Measurements from ENCODE around the gene BCR.

Gene BCR

DNA sequence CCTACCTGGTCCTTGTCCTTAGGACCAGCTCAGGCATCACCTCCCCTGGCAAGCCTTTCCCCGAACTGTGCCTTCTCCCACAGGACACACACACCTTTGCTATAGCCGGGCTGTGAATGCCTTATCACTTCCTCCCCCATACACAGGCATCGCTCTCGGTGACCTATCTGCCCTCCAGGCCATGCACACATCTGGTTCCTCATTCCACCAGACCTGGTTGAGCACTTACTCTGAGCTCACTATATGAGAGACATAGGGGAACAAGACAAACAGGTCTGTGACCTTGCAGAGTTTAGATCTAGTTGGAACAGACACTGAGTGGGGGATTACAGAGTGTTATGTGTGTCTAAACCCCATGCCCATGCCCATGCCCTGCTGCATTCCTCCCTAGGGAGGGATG lies 3.1 kb upstream of the BCR start:
- DNase-seq: peak in 1 of 2 experiments; percentile 11

DNA sequence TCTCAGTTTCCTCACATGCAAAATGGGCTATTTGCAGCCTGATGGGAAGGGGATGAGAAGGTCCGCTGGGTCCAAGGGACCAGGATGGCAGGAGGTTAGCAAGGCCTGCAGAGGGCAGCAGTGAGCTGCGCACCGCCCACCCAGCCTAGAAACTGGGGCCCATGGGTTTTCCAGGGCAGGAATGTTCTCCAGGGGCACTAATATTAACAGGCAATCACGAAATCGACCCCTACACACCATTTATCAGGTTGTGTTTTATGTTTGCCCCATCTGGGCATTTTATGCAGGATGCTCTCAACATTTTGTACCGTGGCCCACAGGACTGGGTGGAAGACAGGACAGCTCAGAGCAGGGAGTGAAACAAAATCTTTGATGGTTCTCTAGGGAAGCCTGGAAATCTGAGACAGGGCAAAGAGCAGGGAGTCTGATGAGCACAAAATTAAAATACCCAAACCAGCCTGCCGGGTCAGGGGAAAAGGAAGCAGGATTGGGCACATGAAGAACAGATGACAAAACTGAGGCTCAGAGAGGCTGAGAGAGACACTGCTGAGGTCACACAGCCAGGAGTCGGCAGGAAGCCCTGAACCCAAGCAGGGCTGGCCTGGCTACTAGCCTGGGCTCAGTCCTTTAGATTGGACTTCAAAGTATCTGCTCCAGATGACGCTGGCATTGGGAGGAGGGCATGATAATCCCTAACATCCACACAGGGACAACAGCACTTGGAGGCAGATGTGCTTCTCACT lies 1.6 kb upstream of the BCR start:
- DNase-seq: peak; percentile 50 to 66

DNA sequence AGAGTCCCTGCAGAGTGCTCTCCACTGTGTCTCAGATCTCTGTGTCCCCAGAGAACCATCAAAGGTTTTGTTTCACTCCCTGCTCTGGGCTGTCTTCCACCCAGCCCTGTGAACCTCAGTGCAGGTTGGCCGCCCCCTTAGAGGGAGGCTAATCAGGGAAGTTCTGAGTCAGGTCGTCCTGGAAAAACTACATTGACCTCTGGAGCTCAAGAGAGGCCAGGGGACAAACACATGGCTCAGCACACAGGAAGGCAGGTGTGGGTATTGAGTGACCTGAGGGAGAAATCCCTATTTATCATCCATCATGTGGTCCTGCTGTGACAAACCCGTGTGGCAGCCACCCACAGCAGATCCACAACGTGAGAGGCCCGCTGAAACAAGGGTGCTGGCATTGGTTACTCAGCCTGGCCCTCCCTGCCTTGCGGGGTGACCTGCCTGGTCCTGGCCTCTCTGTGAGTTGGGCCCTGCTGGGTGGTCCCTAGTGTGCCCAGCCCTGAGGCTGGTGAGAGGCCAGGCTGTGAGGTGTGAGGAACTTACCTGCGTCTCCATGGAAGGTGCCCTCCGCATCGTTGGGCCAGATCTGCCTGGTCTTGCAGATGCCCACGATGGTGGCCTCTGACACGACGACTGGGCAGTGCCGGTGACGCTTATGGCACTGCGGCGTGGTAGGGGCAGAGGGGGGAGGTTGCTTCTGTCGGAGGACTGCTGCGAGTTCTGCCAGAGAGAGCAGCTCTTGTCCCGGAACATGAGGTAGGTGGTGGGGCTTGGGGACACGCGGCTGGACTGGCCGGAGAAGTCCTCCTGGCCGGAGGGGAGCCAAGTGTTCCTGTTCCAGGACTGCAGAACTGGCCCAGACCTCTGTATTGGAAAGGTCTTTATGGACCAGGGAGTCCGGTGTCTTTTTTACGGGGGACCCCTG lies 669 bp upstream of the BCR start:
- peak in 1 of 2 experiments; percentile 28 for DNase-seq

DNA sequence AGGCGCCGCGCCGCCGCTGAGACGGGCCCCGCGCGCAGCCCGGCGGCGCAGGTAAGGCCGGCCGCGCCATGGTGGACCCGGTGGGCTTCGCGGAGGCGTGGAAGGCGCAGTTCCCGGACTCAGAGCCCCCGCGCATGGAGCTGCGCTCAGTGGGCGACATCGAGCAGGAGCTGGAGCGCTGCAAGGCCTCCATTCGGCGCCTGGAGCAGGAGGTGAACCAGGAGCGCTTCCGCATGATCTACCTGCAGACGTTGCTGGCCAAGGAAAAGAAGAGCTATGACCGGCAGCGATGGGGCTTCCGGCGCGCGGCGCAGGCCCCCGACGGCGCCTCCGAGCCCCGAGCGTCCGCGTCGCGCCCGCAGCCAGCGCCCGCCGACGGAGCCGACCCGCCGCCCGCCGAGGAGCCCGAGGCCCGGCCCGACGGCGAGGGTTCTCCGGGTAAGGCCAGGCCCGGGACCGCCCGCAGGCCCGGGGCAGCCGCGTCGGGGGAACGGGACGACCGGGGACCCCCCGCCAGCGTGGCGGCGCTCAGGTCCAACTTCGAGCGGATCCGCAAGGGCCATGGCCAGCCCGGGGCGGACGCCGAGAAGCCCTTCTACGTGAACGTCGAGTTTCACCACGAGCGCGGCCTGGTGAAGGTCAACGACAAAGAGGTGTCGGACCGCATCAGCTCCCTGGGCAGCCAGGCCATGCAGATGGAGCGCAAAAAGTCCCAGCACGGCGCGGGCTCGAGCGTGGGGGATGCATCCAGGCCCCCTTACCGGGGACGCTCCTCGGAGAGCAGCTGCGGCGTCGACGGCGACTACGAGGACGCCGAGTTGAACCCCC lies 798 bp downstream of the BCR start:
- DNase-seq: peak in 1 of 2 experiments; percentile 9

DNA sequence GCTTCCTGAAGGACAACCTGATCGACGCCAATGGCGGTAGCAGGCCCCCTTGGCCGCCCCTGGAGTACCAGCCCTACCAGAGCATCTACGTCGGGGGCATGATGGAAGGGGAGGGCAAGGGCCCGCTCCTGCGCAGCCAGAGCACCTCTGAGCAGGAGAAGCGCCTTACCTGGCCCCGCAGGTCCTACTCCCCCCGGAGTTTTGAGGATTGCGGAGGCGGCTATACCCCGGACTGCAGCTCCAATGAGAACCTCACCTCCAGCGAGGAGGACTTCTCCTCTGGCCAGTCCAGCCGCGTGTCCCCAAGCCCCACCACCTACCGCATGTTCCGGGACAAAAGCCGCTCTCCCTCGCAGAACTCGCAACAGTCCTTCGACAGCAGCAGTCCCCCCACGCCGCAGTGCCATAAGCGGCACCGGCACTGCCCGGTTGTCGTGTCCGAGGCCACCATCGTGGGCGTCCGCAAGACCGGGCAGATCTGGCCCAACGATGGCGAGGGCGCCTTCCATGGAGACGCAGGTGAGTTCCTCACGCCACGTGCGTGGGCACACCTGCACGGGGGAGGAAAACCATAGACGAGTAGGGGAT lies 1.5 kb downstream of the BCR start:
- DNase-seq: no peak

DNA sequence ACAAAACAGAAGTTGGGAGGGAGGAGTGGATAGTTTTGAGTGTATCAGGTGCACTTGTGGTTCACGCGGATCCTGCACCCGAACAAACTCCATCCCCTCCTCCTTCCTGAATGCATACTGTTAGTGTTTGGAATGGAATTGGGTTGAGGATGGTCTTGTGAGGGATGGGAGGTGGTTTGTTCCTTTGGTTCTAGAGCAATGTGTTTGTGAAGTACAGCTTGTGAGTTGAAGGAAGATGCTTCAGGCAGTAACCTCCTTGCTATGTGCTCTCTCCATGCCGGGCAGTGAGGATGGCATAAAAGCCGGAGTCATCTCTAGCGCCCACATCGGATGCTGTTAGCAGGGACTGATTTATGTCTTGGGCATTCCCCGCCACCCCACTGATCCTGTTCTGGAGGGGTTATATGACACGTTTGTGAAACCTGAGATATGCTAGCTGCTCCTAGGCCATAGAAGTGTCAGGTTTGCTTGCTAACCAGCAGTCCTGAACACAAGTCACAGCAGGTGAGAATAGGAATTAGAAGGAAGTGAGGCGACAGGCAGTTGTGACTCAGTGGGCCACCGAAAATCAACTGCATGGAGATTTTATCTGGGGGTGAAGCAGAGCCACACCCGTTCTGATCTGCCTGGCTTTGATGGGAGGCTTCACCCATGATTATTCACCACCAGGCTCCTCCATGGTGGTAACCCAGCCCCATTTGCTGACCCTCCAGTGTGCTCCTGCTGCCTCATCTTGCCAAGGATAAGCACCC lies 2.2 kb downstream of the BCR start:
- peak; percentile 59 to 86 for DNase-seq

DNA sequence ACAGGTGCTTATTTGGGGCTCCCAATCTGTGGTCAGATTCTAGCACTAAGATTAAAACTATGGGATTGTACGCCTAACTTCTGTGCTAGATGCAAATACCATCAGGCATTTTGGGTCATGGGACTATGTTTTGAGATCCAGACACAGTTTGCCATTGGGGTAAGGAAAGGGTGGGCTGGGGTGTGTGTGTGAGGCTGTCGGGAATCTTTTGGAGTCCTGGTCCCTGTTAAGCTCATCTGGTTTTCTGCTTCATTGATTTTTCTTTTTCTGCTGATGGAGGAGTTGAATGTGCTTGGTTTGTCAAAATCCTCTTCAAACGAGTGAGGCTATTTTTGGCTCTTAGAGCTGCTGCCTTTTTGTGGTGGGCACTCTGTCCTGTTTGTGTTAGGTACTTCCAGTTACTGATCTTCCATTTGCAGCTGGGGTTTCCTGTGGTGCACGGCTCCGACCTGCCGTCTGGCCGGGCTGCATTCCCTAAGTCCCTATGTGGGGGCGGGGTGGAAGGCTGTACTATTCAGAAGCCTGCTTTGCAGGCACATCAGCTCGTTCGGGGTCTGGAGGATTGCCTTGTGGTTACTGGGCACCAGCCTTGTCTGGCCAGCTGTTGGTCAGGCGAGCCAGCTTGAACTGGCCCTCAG lies 2.9 kb downstream of the BCR start:
- peak; percentile 77 to 80 for DNase-seq

DNA sequence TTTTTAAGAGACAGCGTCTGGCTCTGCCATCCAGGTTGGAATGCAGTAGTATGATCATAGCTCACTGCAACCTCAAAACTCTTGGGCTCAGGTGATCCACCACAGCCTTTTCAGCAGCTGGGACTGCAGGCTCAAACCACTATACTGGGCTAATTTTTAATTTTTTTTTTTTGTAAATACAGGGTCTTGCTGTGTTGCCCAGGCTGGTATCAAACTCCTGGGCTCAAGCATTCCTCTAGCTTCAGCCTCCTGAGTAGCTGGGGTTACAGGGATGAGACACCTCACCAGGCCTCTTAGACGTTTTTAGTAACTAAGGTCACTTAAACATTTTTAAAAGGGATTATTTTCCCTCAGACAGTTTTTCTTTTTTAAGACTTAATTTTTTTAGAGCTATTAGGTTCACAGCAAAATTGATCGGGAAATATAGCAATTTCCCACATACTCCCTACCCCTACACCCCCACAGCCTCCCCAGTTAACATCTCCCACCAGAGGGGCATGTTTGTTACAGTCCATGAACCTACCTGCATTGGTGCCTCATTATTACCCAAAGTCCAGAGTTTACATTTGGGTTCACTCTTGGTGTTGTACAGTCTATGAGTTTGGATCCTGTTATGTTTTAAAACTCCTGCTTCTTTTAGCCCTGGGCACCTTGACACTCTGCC lies 3.9 kb downstream of the BCR start:
- no peak for DNase-seq

DNA sequence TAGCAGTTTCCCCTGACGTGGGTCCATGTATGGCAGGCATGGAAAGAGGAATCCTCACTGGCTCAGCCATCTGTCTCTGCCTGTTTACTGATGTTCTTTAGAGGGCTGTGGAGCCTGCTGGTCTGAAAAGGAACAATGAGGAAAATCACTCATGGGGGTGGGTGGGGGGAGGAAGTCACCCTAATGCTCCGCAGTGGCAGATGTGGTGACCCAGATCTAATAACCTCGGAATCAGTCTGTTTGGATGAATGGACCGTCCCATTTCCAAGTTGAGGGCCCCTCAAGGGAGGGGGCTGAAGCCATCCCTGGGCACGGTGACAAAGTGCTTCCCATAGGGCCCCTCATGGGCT lies 4.4 kb downstream of the BCR start:
- peak; percentile 83 to 89 for DNase-seq

DNA sequence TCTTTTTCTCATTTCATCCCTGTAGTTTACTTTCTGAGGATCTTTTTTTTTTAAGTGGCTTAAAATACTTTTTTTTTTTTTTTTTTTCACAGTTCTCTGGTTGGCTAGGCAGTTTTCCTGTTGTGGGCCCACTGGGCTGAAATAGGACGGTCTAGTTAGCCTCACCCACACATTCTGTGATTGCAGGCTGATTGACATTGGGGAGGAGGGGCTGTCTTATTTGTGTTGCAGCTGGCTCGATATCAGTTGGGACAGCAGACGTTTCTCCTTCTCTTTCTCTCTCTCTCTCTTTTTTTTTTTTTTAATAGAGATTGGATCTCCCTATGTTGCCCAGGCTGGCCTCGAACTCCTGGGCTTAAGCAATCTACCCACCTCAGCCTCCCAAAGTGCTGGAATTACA lies 6.9 kb downstream of the BCR start:
- DNase-seq: no peak

DNA sequence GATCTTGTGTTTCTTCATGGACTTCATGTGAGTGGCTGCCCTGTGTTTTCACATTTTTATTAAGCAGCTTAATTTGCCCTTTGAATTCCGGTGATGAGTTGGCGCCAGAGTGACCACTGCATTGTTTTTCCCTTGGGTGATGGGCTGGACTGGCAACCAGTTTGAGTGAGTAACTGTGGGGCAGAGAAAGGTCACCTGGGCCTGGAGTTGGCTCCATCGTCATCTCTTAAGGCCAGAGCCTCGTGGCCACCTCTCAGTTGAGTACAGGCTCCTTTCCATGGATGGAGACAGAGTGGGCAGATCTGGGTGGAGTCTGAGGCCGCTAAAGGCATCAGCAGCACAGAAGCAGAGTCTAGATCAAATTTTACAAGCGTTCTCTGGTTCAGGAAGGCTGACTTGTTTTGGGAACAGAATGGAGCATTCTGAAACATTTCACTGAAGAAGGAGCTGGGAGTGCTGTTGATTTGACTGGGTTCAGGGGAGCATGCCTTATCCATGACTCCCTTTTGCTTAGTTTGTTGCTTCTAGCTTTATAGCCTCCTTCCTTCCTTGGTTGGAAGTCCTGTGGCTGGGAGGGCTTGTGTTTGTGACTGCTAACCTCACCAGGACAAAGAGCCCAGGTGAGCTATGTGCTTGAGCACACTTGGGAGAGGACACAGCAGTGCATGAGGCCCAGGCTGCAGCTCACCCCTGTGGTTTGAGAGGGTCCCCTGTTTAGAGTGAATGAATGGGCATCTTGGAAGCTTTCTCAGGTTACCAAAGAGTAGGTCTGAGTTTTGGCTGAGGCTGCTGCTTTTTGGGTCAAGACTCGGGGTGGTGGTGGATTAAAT lies 7.8 kb downstream of the BCR start:
- no peak for DNase-seq

DNA sequence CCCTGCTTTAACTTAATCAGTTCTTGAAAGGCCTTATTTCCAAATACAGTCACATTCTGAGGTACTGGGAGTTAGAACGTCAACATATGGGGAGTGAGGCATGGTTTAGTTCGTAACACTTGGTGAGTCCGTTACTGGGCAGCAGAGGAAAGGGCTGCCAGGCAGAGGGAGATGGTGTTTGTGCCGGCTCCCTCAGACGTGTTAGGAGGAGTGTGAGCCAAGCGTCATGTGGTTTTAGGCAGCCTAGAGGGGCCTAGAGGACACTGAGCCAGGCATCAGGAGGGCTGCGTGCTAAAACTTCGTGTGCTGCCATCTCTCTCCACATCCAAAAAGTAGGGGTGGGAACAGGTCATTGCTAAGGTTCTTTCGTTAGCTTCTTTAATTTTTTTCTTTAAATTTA lies 10.2 kb downstream of the BCR start:
- no peak for DNase-seq

DNA sequence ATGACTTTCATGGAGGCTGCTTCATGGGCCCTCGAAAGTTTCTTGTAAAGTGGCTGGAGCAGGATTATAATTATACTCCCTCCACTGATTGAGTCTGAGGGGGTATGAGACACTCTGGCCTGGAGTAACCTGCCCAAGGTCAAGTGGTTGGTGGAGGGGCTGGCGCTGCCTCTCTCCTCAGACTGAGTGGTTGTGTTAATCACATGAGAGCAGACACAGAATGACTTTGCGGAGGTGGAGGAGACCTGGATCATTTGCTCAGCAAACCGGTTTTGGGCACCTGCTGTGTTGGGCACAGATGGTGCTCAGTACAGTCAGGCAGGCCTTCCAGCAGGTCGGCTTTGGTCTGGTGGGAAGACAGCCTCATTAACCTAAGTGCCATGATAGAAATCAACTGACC lies 11.8 kb downstream of the BCR start:
- peak; percentile 88 to 93 for DNase-seq

DNA sequence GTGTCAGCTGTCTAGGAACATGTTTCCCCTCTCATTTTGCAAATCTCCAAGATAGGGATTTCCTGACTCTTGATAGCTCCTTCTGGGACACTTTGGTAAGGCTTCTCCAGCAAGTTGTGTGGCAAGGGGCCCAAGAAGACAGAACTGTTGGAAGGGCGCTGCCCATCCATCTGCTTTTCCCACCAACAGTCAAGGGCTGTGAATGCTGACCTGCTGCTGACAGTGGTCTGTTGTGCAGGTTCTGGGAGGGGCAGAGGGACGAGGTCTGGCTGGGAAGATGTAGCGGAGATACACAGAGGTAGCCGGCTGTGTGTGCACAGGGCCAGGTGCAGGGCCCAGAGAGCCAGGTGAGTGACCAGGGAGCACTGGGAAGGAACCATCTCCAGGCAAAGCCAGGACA lies 12.2 kb downstream of the BCR start:
- DNase-seq: no peak

DNA sequence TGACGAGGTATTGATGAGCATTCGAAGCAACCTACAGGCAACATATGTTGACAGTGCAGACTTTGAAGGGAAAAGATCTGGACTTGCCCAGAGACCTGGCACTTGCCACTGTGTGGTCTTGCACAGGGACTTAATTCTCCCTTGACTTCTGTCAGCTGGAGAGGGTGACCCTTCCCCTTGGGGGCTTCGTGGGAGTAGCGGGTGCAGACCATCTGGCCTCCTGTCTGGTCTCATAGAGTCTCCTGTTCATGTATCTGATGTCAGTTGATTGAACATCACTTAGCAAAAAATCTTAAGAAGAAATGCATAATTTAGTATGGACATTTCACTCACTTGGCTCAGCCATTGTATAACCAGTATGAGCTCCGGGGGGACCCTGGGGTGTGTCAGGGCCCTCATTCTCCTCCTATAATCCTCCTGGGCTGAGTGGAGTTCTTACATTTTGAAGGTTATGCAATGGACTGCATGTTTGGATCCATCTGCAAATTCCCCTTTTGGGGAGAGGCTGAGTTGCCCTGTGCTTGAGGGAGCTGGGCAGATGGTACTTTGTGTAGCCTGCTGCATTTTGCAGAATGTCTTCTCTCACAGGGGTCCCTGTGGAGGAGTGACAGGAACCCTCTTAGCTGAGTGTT lies 13.0 kb downstream of the BCR start:
- peak in 1 of 2 experiments; percentile 45 for DNase-seq

DNA sequence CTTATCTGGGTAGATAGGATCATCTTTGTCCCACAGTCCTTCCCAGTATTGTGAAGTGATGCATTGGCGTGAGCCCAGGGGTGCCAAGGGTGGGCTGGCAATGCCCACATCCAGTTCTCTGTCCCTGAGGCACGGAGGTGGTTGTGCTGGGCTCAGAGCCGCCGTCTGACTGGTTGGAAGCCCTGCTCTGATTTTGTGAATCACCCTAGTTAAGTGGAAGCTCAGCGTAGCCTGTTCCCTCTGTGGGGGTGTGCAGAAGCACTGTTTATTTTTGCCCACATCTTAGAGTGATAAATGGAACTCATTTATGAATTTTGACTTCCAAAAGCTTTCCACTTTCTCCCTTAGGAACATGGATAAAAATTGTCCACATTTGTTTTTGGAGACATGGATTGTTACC lies 13.6 kb downstream of the BCR start:
- no peak for DNase-seq

DNA sequence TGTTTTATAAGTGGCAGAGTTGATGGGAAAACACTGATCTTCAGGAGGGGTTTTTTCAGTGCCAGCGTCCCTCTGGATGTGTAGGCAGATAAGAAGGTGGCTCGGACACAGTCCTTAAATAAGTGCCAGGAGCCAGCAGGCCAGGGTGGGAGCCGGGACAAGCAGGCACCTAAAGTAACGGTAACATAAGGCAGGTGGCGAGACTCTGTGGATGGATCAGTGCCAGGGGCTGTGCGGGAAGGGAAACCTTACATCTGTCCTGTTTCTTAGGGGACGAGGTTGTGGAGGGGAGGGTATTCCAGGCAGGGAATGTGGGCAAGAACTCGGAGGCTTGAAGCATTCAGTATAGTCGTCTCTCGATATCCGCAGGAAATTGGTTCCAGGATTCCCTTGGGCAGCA lies 15.9 kb downstream of the BCR start:
- peak; percentile 67 to 86 for DNase-seq

DNA sequence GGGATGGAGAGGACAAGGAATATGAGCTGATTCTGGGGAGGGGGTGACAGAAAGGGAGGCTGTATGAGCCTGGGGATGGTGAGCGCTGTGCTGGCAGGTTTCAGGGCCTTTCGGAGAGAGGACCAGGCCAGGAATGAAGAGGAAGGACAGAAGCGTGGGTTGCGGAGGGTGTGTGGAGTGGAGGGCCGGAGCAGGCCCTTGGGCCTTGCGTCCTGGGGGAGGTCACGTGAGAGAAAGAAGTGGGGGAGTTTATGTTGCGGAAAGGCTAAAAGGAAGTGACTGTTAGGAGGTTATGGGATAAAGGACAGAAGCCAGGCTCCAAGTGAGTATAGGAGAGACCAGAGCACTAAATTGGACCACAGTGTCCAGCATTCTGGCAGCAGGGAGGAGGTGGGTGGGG lies 17.5 kb downstream of the BCR start:
- DNase-seq: no peak

DNA sequence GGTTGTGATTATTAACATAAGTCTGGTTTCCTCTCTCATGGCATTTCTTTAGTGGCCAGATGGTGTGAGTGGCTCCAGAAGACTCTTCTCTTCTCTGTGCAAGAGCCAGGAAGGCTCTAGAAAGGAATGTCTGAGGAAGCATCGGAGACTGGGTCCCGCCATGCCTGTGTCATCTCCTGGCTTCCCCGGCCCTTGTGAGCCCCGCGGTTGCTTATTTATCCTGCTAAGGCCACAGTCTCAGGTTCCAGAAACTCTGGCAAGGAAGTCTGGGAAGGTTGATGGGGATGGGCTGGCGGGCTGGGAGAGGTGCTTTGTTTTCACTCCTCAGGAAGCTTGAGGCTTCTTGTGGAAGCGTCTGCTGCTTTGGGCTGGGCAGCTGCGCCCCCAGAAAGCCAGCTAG lies 18.9 kb downstream of the BCR start:
- DNase-seq: peak in 1 of 2 experiments; percentile 30

DNA sequence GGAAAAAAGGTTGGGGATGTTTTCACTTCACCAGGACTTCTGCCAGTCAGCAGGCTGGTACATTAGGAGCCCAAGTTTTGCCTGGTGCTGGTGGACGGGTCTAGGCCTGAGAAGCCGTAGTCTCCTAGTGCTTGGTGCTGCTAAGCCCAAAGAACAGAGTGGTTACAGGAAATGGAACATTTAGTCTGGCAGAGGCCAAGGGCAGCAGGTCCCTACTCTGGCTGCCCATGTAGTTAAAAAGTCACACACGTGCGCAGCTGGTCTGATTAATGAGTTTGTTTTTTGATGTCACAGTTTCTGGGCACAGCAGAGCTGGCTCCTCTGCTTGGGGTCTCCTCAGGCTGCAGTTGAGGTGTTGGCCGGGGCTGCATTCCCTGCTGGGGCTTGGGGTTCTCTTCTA lies 20.6 kb downstream of the BCR start:
- DNase-seq: no peak

All from NCI-H524 (cell line).